Small intestine (tissue), 7 donors: ENCODE data around the gene DNAJC15. TPM values are rescaled to one million over a fixed set of nuclear protein-coding genes. Genes with fewer than 3 reads are reported as not detected.
A peak's percentile ranks its signal among the peaks of the same experiment; 100 is the strongest.

Experiments
- DNase-seq, 2 donors: peaks; one replicate each; pipeline versions ENCODE4 v3.0.0 to v3.0.0-alpha.2; 2013
- FAIRE-seq: peaks from 2 replicates; lab custom pipeline; 2012; peaks lifted over from hg19 to GRCh38; lab: Jason Lieb, UNC
- H3K27ac ChIP-seq, 3 donors: one replicate each; pipeline ENCODE4 v1.5.1; 2013; ENCODE audit warnings: low read length in 2 of 3, mild to moderate bottlenecking in 2 of 3, control low read depth in 1 of 3, inconsistent platforms in 1 of 3, low read depth in 1 of 3, moderate library complexity in 1 of 3
- H3K27me3 ChIP-seq, 3 donors: one replicate each; pipeline ENCODE4 v1.6.1; 2013; ENCODE audit warnings: low read length in 3 of 3, inconsistent platforms in 1 of 3; ENCODE audit not compliant: control insufficient read depth in 3 of 3, insufficient read depth in 3 of 3
- H3K36me3 ChIP-seq, 3 donors: one replicate each; pipeline ENCODE4 v1.6.1; 2013; ENCODE audit warnings: low read length in 3 of 3, inconsistent platforms in 1 of 3, low read depth in 1 of 3, mild to moderate bottlenecking in 1 of 3, moderate library complexity in 1 of 3; ENCODE audit not compliant: control insufficient read depth in 3 of 3, insufficient read depth in 2 of 3
- H3K4me1 ChIP-seq, 3 donors: one replicate each; pipeline ENCODE4 v1.6.1; 2013; ENCODE audit warnings: low read length in 2 of 3, inconsistent platforms in 1 of 3, low read depth in 1 of 3, mild to moderate bottlenecking in 1 of 3, moderate library complexity in 1 of 3; ENCODE audit not compliant: control insufficient read depth in 3 of 3, insufficient read depth in 2 of 3
- H3K4me3 ChIP-seq, 3 donors: one replicate each; pipeline ENCODE4 v1.5.1; 2013; ENCODE audit warnings: low read length in 3 of 3, control low read depth in 1 of 3, inconsistent platforms in 1 of 3, low read depth in 1 of 3, mild to moderate bottlenecking in 1 of 3, moderate library complexity in 1 of 3
- H3K9me3 ChIP-seq, 2 donors: one replicate each; pipeline ENCODE4 v1.6.1; 2013; ENCODE audit warnings: low read depth in 1 of 2, low read length in 1 of 2; ENCODE audit not compliant: control insufficient read depth in 2 of 2, insufficient read depth in 1 of 2
- WGBS, 3 donors: extraction: QIAGEN DNeasy Blood & Tissue Kit; methylation state at CpG; one replicate each; pipeline ENCODE4 v1.1.7; 2013; 5-methylcytosine and 5-hydroxymethylcytosine counted together
- polyA plus RNA-seq, 4 donors: library from polyadenylated mRNA; stranded (reverse) in 3 of 4; unstranded in 1 of 4; fragments of 200-250 nt in 3 of 4; fragments of 120-200 nt in 1 of 4; gene quantifications; one replicate each; pipeline versions ENCODE4 v1.2.1 to v1.2.3, GENCODE V29; 2013
- donor health status: healthy with polysubstance abuse.
- donor health status: control.
- donor health status: control.
- donor health status: Bipolar disorder and iron deficiency.
- donor health status: healthy.

Gene DNAJC15
- polyA plus RNA-seq, 4 donors: 23.3 to 37.2 (median 29.9) TPM

GRCh38 chr13:43118521-43118920 is 95.1 kb downstream of the DNAJC15 start:
- Histone ChIP-seq H3K27ac (no peak overlapping the region), H3K4me3 (no peak overlapping the region), H3K27me3 (no peaks in the 10 kb centered on the region), H3K4me1 (peaks cover 0 to 3% (median 2%) of the 10 kb centered on the region in 3 donors), H3K9me3 (no peaks in the 10 kb centered on the region), H3K36me3 (no peaks in the 10 kb centered on the region)
- DNase-seq (no peak), FAIRE-seq (no peak)
- WGBS, 3 donors: 81 to 84% (median 81%) methylated on average over 6 of the region's 6 CpGs

GRCh38 chr13:43119206-43119605 is 95.8 kb downstream of the DNAJC15 start:
- WGBS, 3 donors: 90 to 93% (median 91%) methylated on average over 6 of the region's 6 CpGs
- H3K27me3 ChIP-seq: no peaks in the 10 kb centered on the region
- H3K4me3 ChIP-seq: no peak overlapping the region
- H3K9me3 ChIP-seq: no peaks in the 10 kb centered on the region
- DNase-seq: no peak
- peaks cover 0 to 3% (median 2%) of the 10 kb centered on the region in 3 donors for H3K4me1 ChIP-seq
- no peak for FAIRE-seq
- no peaks in the 10 kb centered on the region for H3K36me3 ChIP-seq
- H3K27ac ChIP-seq: no peak overlapping the region

GRCh38 chr13:43122791-43123190 is 99.4 kb downstream of the DNAJC15 start:
- Histone ChIP-seq H3K27ac (no peak overlapping the region), H3K9me3 (no peaks in the 10 kb centered on the region), H3K27me3 (no peaks in the 10 kb centered on the region), H3K4me3 (no peak overlapping the region), H3K36me3 (no peaks in the 10 kb centered on the region), H3K4me1 (peaks cover 0 to 2% (median 0%) of the 10 kb centered on the region in 3 donors)
- DNase-seq (peak in 1 of 2 donors; percentile 3), FAIRE-seq (no peak)
- WGBS, 3 donors: 63 to 77% (median 70%) methylated on average over 6 of the region's 6 CpGs

- FAIRE-seq (no peak), DNase-seq (no peak)
- 89 to 96% (median 95%) methylated on average over 6 of the region's 6 CpGs for WGBS, 3 donors
- Histone ChIP-seq H3K4me3 (no peak overlapping the region), H3K4me1 (peaks cover 0 to 5% (median 2%) of the 10 kb centered on the region in 3 donors), H3K9me3 (no peaks in the 10 kb centered on the region), H3K27ac (no peak overlapping the region), H3K27me3 (peaks cover 0 to 5% (median 0%) of the 10 kb centered on the region in 3 donors), H3K36me3 (no peaks in the 10 kb centered on the region)
These were observed 100.5 kb downstream of the DNAJC15 start for GRCh38 chr13:43123856-43124255.

- Histone ChIP-seq H3K4me1 (peaks cover 0 to 7% (median 2%) of the 10 kb centered on the region in 3 donors), H3K36me3 (no peaks in the 10 kb centered on the region), H3K27me3 (peaks cover 0 to 5% (median 0%) of the 10 kb centered on the region in 3 donors), H3K27ac (no peak overlapping the region), H3K4me3 (no peak overlapping the region), H3K9me3 (no peaks in the 10 kb centered on the region)
- no peak for FAIRE-seq
- no peak for DNase-seq
- WGBS, 3 donors: 86 to 97% (median 90%) methylated on average over 8 of the region's 8 CpGs
These were observed 101.1 kb downstream of the DNAJC15 start for GRCh38 chr13:43124490-43124889.

GRCh38 chr13:43126420-43126819 is 103.0 kb downstream of the DNAJC15 start:
- Histone ChIP-seq H3K36me3 (no peaks in the 10 kb centered on the region), H3K27ac (no peak overlapping the region), H3K9me3 (no peaks in the 10 kb centered on the region), H3K4me1 (peaks cover 0 to 7% (median 2%) of the 10 kb centered on the region in 3 donors), H3K27me3 (peaks cover 0 to 8% (median 3%) of the 10 kb centered on the region in 3 donors), H3K4me3 (no peak overlapping the region)
- DNase-seq (peak in 1 of 2 donors; percentile 64), FAIRE-seq (no peak)
- WGBS, 3 donors: 22 to 57% (median 47%) methylated on average over 4 of the region's 4 CpGs

- Histone ChIP-seq H3K27me3 (peaks cover 0 to 8% (median 3%) of the 10 kb centered on the region in 3 donors), H3K4me1 (peaks cover 0 to 7% (median 0%) of the 10 kb centered on the region in 3 donors), H3K9me3 (no peaks in the 10 kb centered on the region), H3K36me3 (no peaks in the 10 kb centered on the region), H3K27ac (no peak overlapping the region), H3K4me3 (no peak overlapping the region)
- WGBS, 3 donors: 76 to 87% (median 76%) methylated on average over 9 of the region's 9 CpGs
- DNase-seq (no peak), FAIRE-seq (no peak)
These were observed 103.9 kb downstream of the DNAJC15 start for GRCh38 chr13:43127103-43127798.

GRCh38 chr13:43127827-43128226 is 104.4 kb downstream of the DNAJC15 start:
- no peak overlapping the region for H3K27ac ChIP-seq
- WGBS, 3 donors: 47 to 76% (median 71%) methylated on average over 3 of the region's 3 CpGs
- FAIRE-seq: no peak

More at GRCh38 chr13:43127827-43128226, 104.4 kb downstream of the DNAJC15 start:
- Histone ChIP-seq H3K9me3 (no peaks in the 10 kb centered on the region), H3K4me3 (no peak overlapping the region), H3K4me1 (peaks cover 0 to 7% (median 0%) of the 10 kb centered on the region in 3 donors), H3K27me3 (peaks cover 0 to 8% (median 3%) of the 10 kb centered on the region in 3 donors), H3K36me3 (no peaks in the 10 kb centered on the region)
- DNase-seq: no peak
